ENCODE measurements around the gene IL21R. TPM values are rescaled to one million over a fixed set of nuclear protein-coding genes. Genes with fewer than 3 reads are reported as not detected.
"Not testable (repeated sequence)": the region's sequence is repeated elsewhere in the genome, so short reads cannot be mapped to it uniquely, and the experiment has no call there.

Gene IL21R
- total RNA-seq, 5 donors from 2014 or later (not counting 1 experiment from before 2014, with no cell fraction given): 35.6 to 44.3 (median 38.2) TPM

- peak in 1 of 4 experiments; percentile 13 for ATAC-seq (replicated peaks in 1 of 4)
- peak overlapping the region; percentile 92 for H3K27ac ChIP-seq (ENCODE audit: low read length)
- peak overlapping the region; percentile 41 to 67 (median 51) for H3K4me3 Mint-ChIP-seq
- peaks cover 82 to 91% (median 82%) of the 10 kb centered on the region in 3 donors for H3K4me1 Mint-ChIP-seq
- H3K4me1 ChIP-seq (ENCODE audit: control insufficient read depth in 1 of 2, extremely low read depth in 1 of 2, insufficient read depth in 2 of 2, low read length in 2 of 2): peaks cover 17 to 93% of the 10 kb centered on the region in 2 experiments
- peaks cover 10 to 35% of the 10 kb centered on the region in 2 donors for H3K36me3 ChIP-seq (ENCODE audit: control insufficient read depth in 2 of 2, extremely low read depth in 1 of 2, insufficient read depth in 1 of 2, low read length in 1 of 2)
- peak overlapping the region; percentile 90 to 91 for H3K27ac Mint-ChIP-seq
- no peaks in the 10 kb centered on the region for H3K9me3 ChIP-seq
- H3K4me3 ChIP-seq (ENCODE audit: control insufficient read depth in 1 of 2, extremely low read depth in 1 of 2, low read length in 1 of 2): peak overlapping the region in 1 of 2 donors; percentile 2
- no peaks in the 10 kb centered on the region for H3K27me3 ChIP-seq (replicated peaks in 1 of 2; ENCODE audit: control insufficient read depth in 2 of 2, extremely low read depth in 1 of 2, insufficient read depth in 2 of 2, low read length in 1 of 2)
- no peaks in the 10 kb centered on the region for H3K9me3 Mint-ChIP-seq
- WGBS (ENCODE audit: insufficient coverage): 0% methylated on average over 2 of the region's 5 CpGs
- peaks cover 35% of the 10 kb centered on the region for H3K36me3 Mint-ChIP-seq
- POLR2A ChIA-PET: interaction anchor here (0.6 to 7.6 kb wide), 8 partner anchors 12 to 299 kb away, joined by 3 to 88 read pairs (median 4); partner anchors contain the start of gene IL21R (in 1 of the 2)
- CTCF ChIA-PET: interaction anchor here (0.6 to 1.5 kb wide), 7 partner anchors 14 to 304 kb away, joined by 3 to 7 read pairs (median 5); no protein-coding TSS in a partner anchor
- DNase-seq: no peak
- H3K27me3 Mint-ChIP-seq: no peaks in the 10 kb centered on the region
Measured at GRCh38 chr16:27450196-27450549, 48.2 kb downstream of the IL21R start.

- Histone ChIP-seq H3K4me3 (ENCODE audit: control insufficient read depth in 1 of 2, extremely low read depth in 1 of 2, low read length in 1 of 2) (no peak overlapping the region), H3K27me3 (replicated peaks in 1 of 2; ENCODE audit: control insufficient read depth in 2 of 2, extremely low read depth in 1 of 2, insufficient read depth in 2 of 2, low read length in 1 of 2) (no peaks in the 10 kb centered on the region), H3K9me3 (no peaks in the 10 kb centered on the region), H3K4me1 (ENCODE audit: control insufficient read depth in 1 of 2, extremely low read depth in 1 of 2, insufficient read depth in 2 of 2, low read length in 2 of 2) (peaks cover 19 to 91% of the 10 kb centered on the region in 2 experiments), H3K36me3 (ENCODE audit: control insufficient read depth in 2 of 2, extremely low read depth in 1 of 2, insufficient read depth in 1 of 2, low read length in 1 of 2) (peaks cover 0 to 15% of the 10 kb centered on the region in 2 donors), H3K27ac (ENCODE audit: low read length) (no peak overlapping the region)
- POLR2A ChIA-PET: interaction anchor here in 1 of 2 donors (0.6 kb wide), 3 partner anchors 179 to 1372 kb away, joined by 3 to 8 read pairs (median 3); no protein-coding TSS in a partner anchor
- peak overlapping the region in 1 of 3 donors; percentile 1 for H3K4me3 Mint-ChIP-seq
- H3K27ac Mint-ChIP-seq: peak overlapping the region; percentile 76 to 85
- peaks cover 15% of the 10 kb centered on the region for H3K36me3 Mint-ChIP-seq
- ATAC-seq (replicated peaks in 1 of 4) (no peak), DNase-seq (no peak)
- no peaks in the 10 kb centered on the region for H3K27me3 Mint-ChIP-seq
- peaks cover 80 to 89% (median 84%) of the 10 kb centered on the region in 3 donors for H3K4me1 Mint-ChIP-seq
- 83% methylated on average over 16 of the region's 16 CpGs for WGBS (ENCODE audit: insufficient coverage)
- no peaks in the 10 kb centered on the region for H3K9me3 Mint-ChIP-seq
- CTCF ChIA-PET: interaction anchor here (0.7 kb wide), 3 partner anchors 15 to 222 kb away, joined by 3 to 6 read pairs (median 3); no protein-coding TSS in a partner anchor
Measured at GRCh38 chr16:27452569-27453493, 50.9 kb downstream of the IL21R start.

- Mint-ChIP-seq H3K4me1 (peaks cover 75 to 83% (median 78%) of the 10 kb centered on the region in 3 donors), H3K36me3 (peaks cover 11% of the 10 kb centered on the region), H3K4me3 (no peak overlapping the region), H3K27ac (peak overlapping the region; percentile 76 to 85), H3K27me3 (no peaks in the 10 kb centered on the region), H3K9me3 (no peaks in the 10 kb centered on the region)
- ATAC-seq (replicated peaks in 1 of 4): no peak
- no CpG with 5 or more reads among the region's 3 CpGs for WGBS (ENCODE audit: insufficient coverage)
- peaks cover 0 to 12% of the 10 kb centered on the region in 2 donors for H3K36me3 ChIP-seq (ENCODE audit: control insufficient read depth in 2 of 2, extremely low read depth in 1 of 2, insufficient read depth in 1 of 2, low read length in 1 of 2)
- POLR2A ChIA-PET: interaction anchor here in 1 of 2 donors (0.6 kb wide), 1 partner anchor 1373 kb away, joined by 8 read pairs; no protein-coding TSS in a partner anchor
- H3K4me1 ChIP-seq (ENCODE audit: control insufficient read depth in 1 of 2, extremely low read depth in 1 of 2, insufficient read depth in 2 of 2, low read length in 2 of 2): peaks cover 19 to 84% of the 10 kb centered on the region in 2 experiments
- H3K9me3 ChIP-seq: no peaks in the 10 kb centered on the region
- H3K27ac ChIP-seq (ENCODE audit: low read length): no peak overlapping the region
- CTCF ChIA-PET: no interaction called here
- no peak for DNase-seq
- H3K4me3 ChIP-seq (ENCODE audit: control insufficient read depth in 1 of 2, extremely low read depth in 1 of 2, low read length in 1 of 2): no peak overlapping the region
- no peaks in the 10 kb centered on the region for H3K27me3 ChIP-seq (replicated peaks in 1 of 2; ENCODE audit: control insufficient read depth in 2 of 2, extremely low read depth in 1 of 2, insufficient read depth in 2 of 2, low read length in 1 of 2)
Measured at GRCh38 chr16:27453494-27453825, 51.5 kb downstream of the IL21R start.

- 14% methylated on average over 5 of the region's 12 CpGs for WGBS (ENCODE audit: insufficient coverage)
- no peaks in the 10 kb centered on the region for H3K9me3 Mint-ChIP-seq
- no peak overlapping the region for H3K4me3 ChIP-seq (ENCODE audit: control insufficient read depth in 1 of 2, extremely low read depth in 1 of 2, low read length in 1 of 2)
- DNase-seq (peak in 3 of 35 experiments; percentile 7 to 47 (median 40)), ATAC-seq (replicated peaks in 1 of 4) (peak in 2 of 4 experiments; percentile 18 to 50)
- H3K27me3 Mint-ChIP-seq: no peaks in the 10 kb centered on the region
- H3K36me3 ChIP-seq (ENCODE audit: control insufficient read depth in 2 of 2, extremely low read depth in 1 of 2, insufficient read depth in 1 of 2, low read length in 1 of 2): peaks cover 0 to 8% of the 10 kb centered on the region in 2 donors
- peak overlapping the region in 1 of 3 donors; percentile 32 for H3K4me3 Mint-ChIP-seq
- ChIA-PET POLR2A (interaction anchor here in 1 of 2 donors (0.6 kb wide), 1 partner anchor 554 kb away, joined by 3 read pairs; no protein-coding TSS in a partner anchor), CTCF (interaction anchor here (0.7 to 0.8 kb wide), 2 partner anchors 48 to 1833 kb away, joined by 3 read pairs; no protein-coding TSS in a partner anchor)
- no peak overlapping the region for H3K27ac ChIP-seq (ENCODE audit: low read length)
- no peaks in the 10 kb centered on the region for H3K9me3 ChIP-seq
- H3K27me3 ChIP-seq (replicated peaks in 1 of 2; ENCODE audit: control insufficient read depth in 2 of 2, extremely low read depth in 1 of 2, insufficient read depth in 2 of 2, low read length in 1 of 2): no peaks in the 10 kb centered on the region
- peaks cover 6% of the 10 kb centered on the region for H3K36me3 Mint-ChIP-seq
- H3K4me1 ChIP-seq (ENCODE audit: control insufficient read depth in 1 of 2, extremely low read depth in 1 of 2, insufficient read depth in 2 of 2, low read length in 2 of 2): peaks cover 16 to 74% of the 10 kb centered on the region in 2 experiments
- H3K4me1 Mint-ChIP-seq: peaks cover 67 to 77% (median 68%) of the 10 kb centered on the region in 3 donors
- peak overlapping the region; percentile 51 to 69 for H3K27ac Mint-ChIP-seq
Measured at GRCh38 chr16:27455700-27456099, 53.7 kb downstream of the IL21R start.

GRCh38 chr16:27457605-27457900, 55.6 kb downstream of the IL21R start:
- peaks cover 3 to 27% of the 10 kb centered on the region in 2 donors for H3K36me3 ChIP-seq (ENCODE audit: control insufficient read depth in 2 of 2, extremely low read depth in 1 of 2, insufficient read depth in 1 of 2, low read length in 1 of 2)
- DNase-seq; H3K4me3 ChIP-seq (ENCODE audit: control insufficient read depth in 1 of 2, extremely low read depth in 1 of 2, low read length in 1 of 2); H3K4me3 Mint-ChIP-seq; H3K9me3 Mint-ChIP-seq; H3K9me3 ChIP-seq; H3K27me3 Mint-ChIP-seq; ATAC-seq (replicated peaks in 1 of 4); H3K27ac Mint-ChIP-seq; H3K27me3 ChIP-seq (replicated peaks in 1 of 2; ENCODE audit: control insufficient read depth in 2 of 2, extremely low read depth in 1 of 2, insufficient read depth in 2 of 2, low read length in 1 of 2); H3K36me3 Mint-ChIP-seq; POLR2A ChIA-PET; H3K27ac ChIP-seq (ENCODE audit: low read length): not testable (repeated sequence)
- H3K4me1 ChIP-seq (ENCODE audit: control insufficient read depth in 1 of 2, extremely low read depth in 1 of 2, insufficient read depth in 2 of 2, low read length in 2 of 2): peaks cover 18 to 76% of the 10 kb centered on the region in 2 experiments
- 94% methylated on average over 14 of the region's 17 CpGs for WGBS (ENCODE audit: insufficient coverage)
- peaks cover 56 to 77% (median 65%) of the 10 kb centered on the region in 3 donors for H3K4me1 Mint-ChIP-seq
- CTCF ChIA-PET: interaction anchor here in 1 of 2 donors (0.7 kb wide), 1 partner anchor 197 kb away, joined by 3 read pairs; no protein-coding TSS in a partner anchor

GRCh38 chr16:27458258-27458657, 56.3 kb downstream of the IL21R start:
- H3K9me3 ChIP-seq: no peaks in the 10 kb centered on the region
- ATAC-seq (replicated peaks in 1 of 4): no peak
- H3K4me3 Mint-ChIP-seq: no peak overlapping the region
- H3K4me3 ChIP-seq (ENCODE audit: control insufficient read depth in 1 of 2, extremely low read depth in 1 of 2, low read length in 1 of 2): no peak overlapping the region
- peaks cover 9 to 27% of the 10 kb centered on the region in 2 donors for H3K36me3 ChIP-seq (ENCODE audit: control insufficient read depth in 2 of 2, extremely low read depth in 1 of 2, insufficient read depth in 1 of 2, low read length in 1 of 2)
- WGBS (ENCODE audit: insufficient coverage): no CpG with 5 or more reads among the region's 5 CpGs
- ChIA-PET CTCF (interaction anchor here in 1 of 2 donors (1.0 kb wide), 1 partner anchor 255 kb away, joined by 4 read pairs; the partner anchor contains the start of gene KDM8), POLR2A (no interaction called here)
- no peaks in the 10 kb centered on the region for H3K9me3 Mint-ChIP-seq
- H3K27me3 Mint-ChIP-seq: no peaks in the 10 kb centered on the region
- no peaks in the 10 kb centered on the region for H3K27me3 ChIP-seq (replicated peaks in 1 of 2; ENCODE audit: control insufficient read depth in 2 of 2, extremely low read depth in 1 of 2, insufficient read depth in 2 of 2, low read length in 1 of 2)
- H3K27ac Mint-ChIP-seq: peak overlapping the region in 1 of 2 donors; percentile 17
- peaks cover 23 to 76% of the 10 kb centered on the region in 2 experiments for H3K4me1 ChIP-seq (ENCODE audit: control insufficient read depth in 1 of 2, extremely low read depth in 1 of 2, insufficient read depth in 2 of 2, low read length in 2 of 2)
- H3K4me1 Mint-ChIP-seq: peaks cover 53 to 78% (median 65%) of the 10 kb centered on the region in 3 donors
- no peak for DNase-seq
- H3K27ac ChIP-seq (ENCODE audit: low read length): no peak overlapping the region
- H3K36me3 Mint-ChIP-seq: peaks cover 6% of the 10 kb centered on the region
